NCI-H128 (cell line): ENCODE results near the gene GDF2.

Source experiments
- DNase-seq: peaks from one replicate; lab custom pipeline; 2025; ENCODE audit not compliant: unreplicated experiment; lab: John Stamatoyannopoulos, UW

GDF2 gene

DNA sequence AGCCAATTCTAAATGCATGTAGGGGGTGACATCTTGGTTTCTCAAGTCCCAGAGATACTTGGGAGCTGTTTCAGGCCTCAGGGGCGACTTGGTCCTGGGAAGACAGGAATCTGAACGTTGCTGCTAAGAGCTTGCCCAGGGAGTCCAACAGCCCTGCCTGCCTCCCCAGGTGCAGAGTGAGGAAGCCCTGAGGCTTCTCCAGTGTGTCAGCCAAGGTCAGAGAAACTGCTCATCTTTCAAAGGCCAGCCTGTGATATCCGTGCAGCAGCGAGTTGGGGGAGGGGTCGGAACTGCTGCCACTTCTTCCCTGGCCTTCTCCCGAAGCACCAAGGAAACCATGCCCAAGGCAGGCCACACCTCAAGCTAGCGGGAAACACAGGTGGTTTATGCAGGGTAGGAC lies 9.7 kb downstream of the GDF2 start:
- DNase-seq, result no peak

GRCh38 chr10:47332371-47332770 lies 10.1 kb downstream of the GDF2 start:
- no peak for DNase-seq

DNA sequence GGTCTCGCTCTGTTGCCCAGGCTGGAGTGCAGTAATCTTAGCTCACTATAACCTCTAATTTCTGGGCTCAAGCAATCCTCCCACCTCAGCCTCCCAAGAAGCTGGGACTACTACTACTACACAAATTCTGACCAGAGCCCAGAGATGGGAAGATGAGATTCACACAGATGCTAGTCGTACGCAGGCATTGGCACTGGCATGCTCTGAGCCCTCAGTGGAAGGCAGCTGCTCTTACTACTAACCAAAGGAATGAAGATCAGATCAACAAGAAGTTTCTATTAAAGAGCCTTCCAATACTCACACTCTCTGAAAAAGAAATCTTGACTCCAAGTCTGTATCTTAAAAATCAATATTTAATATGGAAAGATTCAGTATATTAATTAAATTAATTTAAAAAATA lies 10.7 kb downstream of the GDF2 start:
- no peak for DNase-seq

DNA sequence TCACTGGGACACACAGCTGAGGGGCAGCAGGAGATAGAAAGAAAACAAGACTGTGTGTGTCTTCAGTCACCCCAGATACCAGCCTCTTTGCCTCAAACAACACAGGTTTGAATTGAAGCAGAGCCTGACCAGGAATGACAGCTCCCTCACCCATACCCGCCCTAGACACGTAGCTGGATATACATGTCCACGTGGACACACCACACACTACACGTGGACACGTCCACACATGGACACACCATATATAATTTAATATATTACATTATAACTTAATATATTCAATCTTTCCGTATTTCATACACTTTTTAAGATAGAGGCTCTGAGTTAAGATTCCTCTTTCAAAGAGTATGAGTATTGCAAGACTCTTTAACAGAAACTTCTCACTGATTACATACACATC lies 11.3 kb downstream of the GDF2 start:
- DNase-seq, result no peak

DNA sequence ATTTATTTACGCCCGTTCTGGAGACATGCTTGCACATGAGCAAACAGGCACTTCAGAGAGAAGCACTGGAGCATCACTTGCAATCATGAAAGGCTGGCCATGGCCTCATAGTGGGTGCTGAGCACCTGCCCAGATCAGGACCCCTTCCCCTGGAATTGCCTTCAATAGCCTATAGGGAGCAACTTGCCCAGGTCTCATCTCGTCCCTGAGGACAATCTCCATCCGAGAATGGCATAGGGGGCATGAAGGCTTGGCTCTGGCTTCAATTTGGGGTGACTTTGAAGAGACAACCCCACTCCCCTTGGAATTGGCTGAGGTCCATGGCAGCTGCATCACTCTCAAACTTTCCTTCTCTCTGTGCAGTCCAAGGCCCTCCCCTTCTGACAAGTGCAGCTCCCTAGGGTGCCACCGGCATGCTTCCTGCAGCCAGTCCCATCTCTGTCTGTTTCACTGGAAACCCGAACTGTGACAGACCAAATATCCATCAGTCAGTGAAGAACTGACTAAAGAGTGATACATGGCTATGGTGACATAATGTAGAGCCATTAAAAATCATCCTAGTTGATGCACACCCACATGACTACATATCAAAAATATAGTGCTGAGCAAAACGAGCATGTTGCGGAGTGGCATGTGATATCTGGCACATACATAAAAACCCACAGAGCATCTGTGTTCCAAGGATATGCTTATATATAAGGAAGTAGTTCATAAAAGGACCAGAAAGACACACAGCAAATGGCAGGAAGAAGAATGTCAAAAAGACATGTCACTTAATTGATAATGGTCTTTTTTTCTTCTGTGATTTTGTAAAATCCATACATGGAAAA lies 12.4 kb downstream of the GDF2 start:
- no peak for DNase-seq

DNA sequence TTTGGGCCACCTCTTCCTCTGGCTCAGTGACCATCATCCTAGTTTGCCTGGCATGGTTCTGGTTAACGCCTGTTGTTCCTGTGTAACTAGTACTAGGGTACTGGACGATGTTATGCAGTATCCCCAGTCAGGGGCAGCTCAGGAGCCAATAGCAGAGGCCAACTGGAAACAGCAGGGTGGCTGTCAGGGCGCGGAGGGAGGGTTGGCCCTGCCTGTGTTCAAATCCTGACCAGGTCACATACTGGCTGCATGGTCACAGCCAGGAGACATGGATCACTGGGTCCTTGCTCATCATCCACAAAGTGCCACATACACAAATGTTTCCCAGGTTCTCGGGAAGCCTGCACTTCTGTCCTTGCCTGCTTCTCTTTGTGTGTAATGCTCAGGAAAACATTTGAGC lies 13.7 kb downstream of the GDF2 start:
- no peak for DNase-seq

DNA sequence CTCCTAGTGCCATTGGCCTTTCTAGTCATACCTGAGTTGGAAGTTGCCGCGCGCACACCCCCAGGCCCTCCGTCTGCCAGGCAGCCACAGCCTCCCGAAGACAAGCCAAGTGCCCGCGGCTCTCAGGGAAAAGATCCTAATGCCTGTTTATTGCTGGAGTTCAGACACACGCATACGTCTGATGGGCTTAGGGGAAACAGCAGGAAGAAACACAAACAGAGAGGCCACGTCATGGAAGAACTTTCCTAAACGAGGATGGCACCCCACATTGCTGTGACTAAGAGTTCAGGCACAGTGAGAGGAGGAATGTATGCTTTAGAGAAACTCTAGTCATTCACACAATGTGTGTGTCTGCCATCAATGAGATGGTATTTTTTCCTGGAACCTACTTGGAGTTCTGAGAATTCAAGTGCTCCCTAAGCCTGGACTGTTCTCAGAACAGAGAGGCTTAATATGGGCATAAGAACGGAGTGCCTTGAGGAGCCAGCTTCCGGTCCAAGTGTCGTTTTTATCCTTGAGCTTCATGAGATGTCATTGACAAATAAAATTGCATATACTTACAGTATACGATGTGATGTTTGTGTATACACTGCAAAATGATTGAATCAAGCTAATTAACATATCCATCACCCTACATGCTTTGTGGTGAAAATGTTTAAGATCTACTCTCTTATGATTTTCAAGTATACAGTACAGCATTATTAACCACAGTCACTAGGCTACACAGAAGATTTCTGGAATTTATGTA lies 14.3 kb downstream of the GDF2 start:
- DNase-seq, result no peak

DNA sequence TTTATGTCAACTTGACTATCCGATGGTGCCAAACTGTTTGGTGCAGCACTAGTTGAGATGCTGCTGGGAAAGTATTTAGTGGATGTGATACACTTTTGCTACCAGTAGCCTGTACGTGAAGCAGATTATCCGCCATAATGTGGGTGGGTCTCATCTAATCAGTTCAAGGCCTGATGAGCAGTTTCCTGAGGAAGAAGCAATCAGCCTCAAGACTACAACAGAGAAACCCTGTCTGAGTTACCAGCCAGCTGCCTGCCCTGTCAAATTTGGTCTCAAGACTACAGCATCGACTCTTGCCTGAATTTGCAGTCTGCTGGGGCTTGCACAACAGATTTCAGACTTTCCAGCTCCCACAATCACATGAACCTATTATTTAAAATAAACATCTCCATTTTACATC lies 15.1 kb downstream of the GDF2 start:
- DNase-seq, result no peak

DNA sequence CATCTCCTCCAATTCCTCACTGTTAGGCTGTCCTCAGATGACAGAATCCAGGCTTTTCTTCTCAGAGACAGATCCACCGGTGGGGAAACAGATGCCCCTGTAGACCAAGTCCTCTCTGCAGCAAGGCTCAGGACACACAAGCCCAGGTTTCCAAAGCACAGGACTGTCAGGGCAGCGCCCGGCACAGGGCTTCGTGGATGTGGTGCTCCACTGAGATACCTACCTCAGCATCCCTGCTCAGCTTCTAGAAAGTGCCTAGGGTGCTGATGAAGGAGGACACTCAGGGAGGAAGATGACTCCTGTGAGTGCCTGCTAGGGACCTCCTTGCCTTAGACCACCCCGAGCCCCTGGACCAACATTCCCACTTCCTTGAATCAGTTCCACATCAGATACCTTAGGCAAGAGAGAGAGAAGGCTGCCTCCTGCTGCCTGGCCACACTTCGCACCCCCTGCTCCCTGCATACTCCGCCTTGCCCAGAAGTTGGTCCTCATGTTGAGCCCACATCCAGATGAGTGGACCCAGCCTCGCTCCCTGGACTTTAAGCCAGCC lies 17.0 kb downstream of the GDF2 start:
- no peak for DNase-seq

DNA sequence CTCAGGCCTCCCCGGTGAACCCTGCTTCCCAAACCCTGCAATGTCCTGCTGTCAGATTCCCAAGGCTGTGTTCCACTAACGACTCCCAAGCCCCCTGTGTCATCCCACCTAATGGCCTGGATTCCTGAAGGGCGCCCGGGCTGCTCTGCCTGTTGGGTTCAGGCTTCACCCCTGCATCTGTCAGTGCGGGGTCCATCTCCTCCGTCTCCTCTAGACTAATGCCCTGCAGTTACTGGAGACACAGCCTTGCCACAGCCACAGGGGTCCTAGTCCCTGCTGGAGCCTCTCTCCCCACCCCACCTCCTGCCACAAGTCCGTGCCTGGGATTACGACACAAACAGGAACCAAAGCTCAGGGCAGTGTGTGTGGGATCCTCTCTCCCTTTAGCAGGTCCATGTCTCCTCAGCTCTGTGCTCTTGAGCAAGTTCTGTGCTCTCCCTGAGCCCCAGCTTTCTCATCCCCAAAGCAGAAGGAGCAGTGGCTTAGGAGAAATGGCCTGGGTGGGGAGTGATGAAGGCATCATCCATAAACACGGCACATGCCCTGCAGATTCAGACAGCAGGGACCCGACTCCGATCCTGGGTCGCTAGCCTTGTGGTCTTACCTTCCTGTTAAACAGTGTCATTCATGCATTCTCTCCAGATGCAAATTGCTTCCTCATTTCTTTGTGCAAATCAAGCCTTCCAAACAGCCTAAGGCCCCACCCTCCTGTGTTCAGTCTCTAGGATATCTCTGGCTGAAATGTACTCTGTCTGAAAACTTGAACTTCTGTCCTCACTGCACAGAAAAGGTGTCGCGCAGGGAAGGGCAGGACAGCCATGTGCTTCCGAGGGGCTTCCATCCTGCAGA lies 17.7 kb downstream of the GDF2 start:
- DNase-seq, result no peak

GRCh38 chr10:47340608-47341170 lies 18.4 kb downstream of the GDF2 start:
- DNase-seq, result no peak

DNA sequence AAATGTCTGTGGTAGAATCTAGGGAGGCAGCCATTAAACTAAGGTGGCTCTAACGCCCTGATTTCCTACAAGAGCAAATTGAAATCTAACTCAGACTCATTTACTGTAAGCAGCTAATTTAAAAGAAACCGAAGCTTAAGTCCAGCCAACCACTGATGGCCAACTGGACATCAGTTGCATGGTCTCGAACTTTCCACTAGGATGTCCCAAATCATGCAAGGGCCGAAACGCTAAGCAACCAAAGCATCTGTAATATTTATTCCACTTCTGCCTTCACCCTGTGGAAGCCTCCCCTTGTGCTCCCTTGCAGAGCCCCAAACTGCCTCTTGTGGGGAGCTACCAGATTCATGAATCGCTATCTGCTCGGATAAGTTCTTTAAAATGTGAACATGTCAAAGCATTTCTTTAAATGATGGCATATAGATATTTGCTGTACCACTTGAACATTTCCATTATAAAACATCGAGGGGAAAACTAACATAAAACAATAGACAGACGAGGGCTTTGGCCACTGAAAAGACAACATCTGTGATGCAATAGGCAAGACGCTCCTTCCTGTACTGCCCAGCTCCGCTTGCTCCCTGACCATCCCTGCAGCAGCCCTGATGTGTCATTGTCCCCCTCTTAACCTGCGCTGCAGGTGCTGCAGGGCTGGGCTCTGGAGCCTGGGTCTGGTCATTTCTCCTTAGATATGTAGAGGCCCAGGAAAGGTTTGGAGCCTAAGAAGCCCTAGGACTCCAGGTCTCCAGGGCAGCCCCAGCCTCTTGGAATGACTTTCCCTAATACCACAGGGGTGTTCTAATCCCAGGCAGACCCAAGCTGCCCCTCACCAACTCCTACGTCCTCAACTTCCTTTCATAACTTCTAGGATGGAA lies 23.0 kb downstream of the GDF2 start:
- no peak for DNase-seq

- DNase-seq, result no peak
Measured at GRCh38 chr10:47346581-47347302, 24.5 kb downstream of the GDF2 start.

DNA sequence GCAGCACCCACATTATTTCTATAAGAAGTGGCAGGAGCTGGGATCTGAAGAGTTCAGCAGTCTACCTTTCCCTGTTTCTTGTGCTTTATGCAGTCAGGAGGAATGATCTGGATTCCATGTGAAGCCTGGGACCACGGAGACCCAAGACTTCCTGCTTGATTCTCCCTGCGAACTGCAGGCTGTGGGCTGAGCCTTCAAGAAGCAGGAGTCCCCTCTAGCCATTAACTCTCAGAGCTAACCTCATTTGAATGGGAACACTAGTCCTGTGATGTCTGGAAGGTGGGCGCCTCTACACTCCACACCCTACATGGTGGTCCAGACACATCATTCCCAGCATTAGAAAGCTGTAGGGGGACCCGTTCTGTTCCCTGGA lies 25.0 kb downstream of the GDF2 start:
- DNase-seq, result no peak

DNA sequence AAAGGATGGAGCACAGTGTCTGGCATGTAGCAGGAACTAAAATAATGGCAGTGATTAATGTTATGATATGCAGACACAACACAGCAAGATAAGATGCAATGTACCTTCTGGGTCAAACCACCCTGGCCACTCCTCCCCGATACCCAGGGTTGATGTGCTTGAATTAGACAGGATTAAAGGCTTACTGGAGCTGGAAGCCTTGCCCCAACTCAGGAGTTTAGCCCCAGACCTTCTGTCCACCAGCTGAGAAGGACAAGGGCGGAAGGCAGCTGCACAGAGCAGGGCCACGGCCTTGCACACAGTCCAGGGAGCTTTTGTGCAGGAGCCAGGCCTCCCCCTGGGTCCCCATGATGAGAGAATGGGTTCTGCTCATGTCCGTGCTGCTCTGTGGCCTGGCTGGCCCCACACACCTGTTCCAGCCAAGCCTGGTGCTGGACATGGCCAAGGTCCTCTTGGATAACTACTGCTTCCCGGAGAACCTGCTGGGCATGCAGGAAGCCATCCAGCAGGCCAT lies 25.9 kb downstream of the GDF2 start, which contains the start of gene RBP3:
Gene RBP3, plus strand, starts transcription at position 226 of the 514 bp plus-strand sequence. Its CDS starts 122 bp downstream, at position 348.
- DNase-seq, result no peak

DNA sequence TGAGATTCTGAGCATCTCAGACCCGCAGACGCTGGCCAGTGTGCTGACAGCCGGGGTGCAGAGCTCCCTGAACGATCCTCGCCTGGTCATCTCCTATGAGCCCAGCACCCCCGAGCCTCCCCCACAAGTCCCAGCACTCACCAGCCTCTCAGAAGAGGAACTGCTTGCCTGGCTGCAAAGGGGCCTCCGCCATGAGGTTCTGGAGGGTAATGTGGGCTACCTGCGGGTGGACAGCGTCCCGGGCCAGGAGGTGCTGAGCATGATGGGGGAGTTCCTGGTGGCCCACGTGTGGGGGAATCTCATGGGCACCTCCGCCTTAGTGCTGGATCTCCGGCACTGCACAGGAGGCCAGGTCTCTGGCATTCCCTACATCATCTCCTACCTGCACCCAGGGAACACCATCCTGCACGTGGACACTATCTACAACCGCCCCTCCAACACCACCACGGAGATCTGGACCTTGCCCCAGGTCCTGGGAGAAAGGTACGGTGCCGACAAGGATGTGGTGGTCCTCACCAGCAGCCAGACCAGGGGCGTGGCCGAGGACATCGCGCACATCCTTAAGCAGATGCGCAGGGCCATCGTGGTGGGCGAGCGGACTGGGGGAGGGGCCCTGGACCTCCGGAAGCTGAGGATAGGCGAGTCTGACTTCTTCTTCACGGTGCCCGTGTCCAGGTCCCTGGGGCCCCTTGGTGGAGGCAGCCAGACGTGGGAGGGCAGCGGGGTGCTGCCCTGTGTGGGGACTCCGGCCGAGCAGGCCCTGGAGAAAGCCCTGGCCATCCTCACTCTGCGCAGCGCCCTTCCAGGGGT lies 26.6 kb downstream of the GDF2 start:
- DNase-seq, result no peak

- DNase-seq, result no peak
Measured at GRCh38 chr10:47349516-47349915, 27.3 kb downstream of the GDF2 start.

DNA sequence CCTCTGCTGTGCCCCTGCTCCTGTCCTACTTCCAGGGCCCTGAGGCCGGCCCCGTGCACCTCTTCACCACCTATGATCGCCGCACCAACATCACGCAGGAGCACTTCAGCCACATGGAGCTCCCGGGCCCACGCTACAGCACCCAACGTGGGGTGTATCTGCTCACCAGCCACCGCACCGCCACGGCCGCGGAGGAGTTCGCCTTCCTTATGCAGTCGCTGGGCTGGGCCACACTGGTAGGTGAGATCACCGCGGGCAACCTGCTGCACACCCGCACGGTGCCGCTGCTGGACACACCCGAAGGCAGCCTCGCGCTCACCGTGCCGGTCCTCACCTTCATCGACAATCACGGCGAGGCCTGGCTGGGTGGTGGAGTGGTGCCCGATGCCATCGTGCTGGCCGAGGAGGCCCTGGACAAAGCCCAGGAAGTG lies 27.7 kb downstream of the GDF2 start:
- no peak for DNase-seq
